NT2/D1 (cell line): ENCODE results near the gene MYO7A.

Source experiments
- DNase-seq: peaks from one replicate; pipeline ENCODE4 v3.0.0-alpha.2; 2011; ENCODE audit warnings: low read depth, low spot score
- H3K27me3 ChIP-seq: 2 replicates; pipeline ENCODE4 v1.6.0; 2011; ENCODE audit warnings: mild to moderate bottlenecking; ENCODE audit not compliant: insufficient read length, insufficient read depth
- H3K36me3 ChIP-seq: 2 replicates; pipeline ENCODE4 v1.6.1; 2011; ENCODE audit warnings: mild to moderate bottlenecking, low read length, mixed read lengths; ENCODE audit not compliant: insufficient read depth, insufficient read length
- H3K4me1 ChIP-seq: 2 replicates; pipeline ENCODE4 v1.5.1; 2011; ENCODE audit not compliant: insufficient read depth, insufficient read length
- H3K4me3 ChIP-seq: 2 replicates; pipeline ENCODE4 v1.5.1; 2011; ENCODE audit warnings: low read depth; ENCODE audit not compliant: insufficient read length
- H3K9ac ChIP-seq: 2 replicates; pipeline ENCODE4 v1.6.0; 2011; ENCODE audit warnings: low read depth; ENCODE audit not compliant: insufficient read length
- H3K9me3 ChIP-seq: 2 replicates; pipeline ENCODE4 v1.5.1; 2011; ENCODE audit warnings: mild to moderate bottlenecking, low read length; ENCODE audit not compliant: insufficient read depth
- SUZ12 ChIP-seq: IDR thresholded peaks from 2 replicates; pipeline ENCODE4 v1.6.1; 2011; ENCODE audit not compliant: insufficient read length, insufficient read depth; ENCODE audit errors: extremely low read depth
- YY1 ChIP-seq: IDR thresholded peaks from 2 replicates; pipeline ENCODE4 v1.6.1; 2011; ENCODE audit not compliant: insufficient read length, insufficient read depth
- ZNF274 ChIP-seq: IDR thresholded peaks from 2 replicates; pipeline ENCODE4 v1.6.1; 2011; ENCODE audit warnings: mild to moderate bottlenecking, low read depth, low read length

Gene MYO7A

GRCh38 chr11:77125695-77126094, 2.4 kb upstream of the MYO7A start:
- TF ChIP-seq ZNF274 (no peak), YY1 (no peak), SUZ12 (no peak)
- Histone ChIP-seq H3K9me3 (no peaks in the 10 kb centered on the region), H3K9ac (no peak overlapping the region), H3K4me3 (no peak overlapping the region), H3K27me3 (no peaks in the 10 kb centered on the region), H3K4me1 (peaks cover 11% of the 10 kb centered on the region), H3K36me3 (peaks cover 8% of the 10 kb centered on the region)
- no peak for DNase-seq

- H3K27me3 ChIP-seq, result no peaks in the 10 kb centered on the region
- no peak overlapping the region for H3K4me3 ChIP-seq
- H3K9me3 ChIP-seq, result no peaks in the 10 kb centered on the region
- H3K36me3 ChIP-seq, result peaks cover 5% of the 10 kb centered on the region
- DNase-seq, result no peak
- no peak for TF ChIP-seq YY1
- TF ChIP-seq SUZ12, result no peak
- no peak for TF ChIP-seq ZNF274
- peak overlapping the region; percentile 42 for H3K9ac ChIP-seq
- H3K4me1 ChIP-seq, result peaks cover 16% of the 10 kb centered on the region
These were observed 1.8 kb upstream of the MYO7A start for GRCh38 chr11:77126156-77126775.

DNA sequence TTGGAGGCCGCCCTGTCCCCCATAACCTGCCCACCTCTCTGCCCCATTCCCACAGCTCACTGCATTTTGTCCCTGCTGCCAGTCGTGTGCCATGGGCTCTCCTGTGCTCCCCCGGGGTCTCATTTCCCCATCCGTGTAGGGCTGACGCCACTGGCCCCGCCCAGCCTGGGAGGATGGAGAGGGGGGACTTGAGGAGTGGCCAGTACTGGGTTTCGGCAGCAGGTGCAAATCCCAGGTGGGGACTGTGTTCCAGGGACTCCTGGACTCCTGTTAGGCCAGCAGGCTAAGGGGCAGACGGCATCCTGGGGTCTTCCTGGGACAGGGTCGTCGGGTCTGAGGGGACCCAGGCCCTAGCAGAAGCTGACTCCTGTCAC, 1.2 kb upstream of the MYO7A start:
- Histone ChIP-seq H3K36me3 (peaks cover 5% of the 10 kb centered on the region), H3K4me3 (no peak overlapping the region), H3K27me3 (no peaks in the 10 kb centered on the region), H3K9ac (peak overlapping the region; percentile 42), H3K9me3 (no peaks in the 10 kb centered on the region), H3K4me1 (peaks cover 17% of the 10 kb centered on the region)
- no peak for DNase-seq
- TF ChIP-seq SUZ12, result no peak
- no peak for TF ChIP-seq YY1
- TF ChIP-seq ZNF274, result no peak

DNA sequence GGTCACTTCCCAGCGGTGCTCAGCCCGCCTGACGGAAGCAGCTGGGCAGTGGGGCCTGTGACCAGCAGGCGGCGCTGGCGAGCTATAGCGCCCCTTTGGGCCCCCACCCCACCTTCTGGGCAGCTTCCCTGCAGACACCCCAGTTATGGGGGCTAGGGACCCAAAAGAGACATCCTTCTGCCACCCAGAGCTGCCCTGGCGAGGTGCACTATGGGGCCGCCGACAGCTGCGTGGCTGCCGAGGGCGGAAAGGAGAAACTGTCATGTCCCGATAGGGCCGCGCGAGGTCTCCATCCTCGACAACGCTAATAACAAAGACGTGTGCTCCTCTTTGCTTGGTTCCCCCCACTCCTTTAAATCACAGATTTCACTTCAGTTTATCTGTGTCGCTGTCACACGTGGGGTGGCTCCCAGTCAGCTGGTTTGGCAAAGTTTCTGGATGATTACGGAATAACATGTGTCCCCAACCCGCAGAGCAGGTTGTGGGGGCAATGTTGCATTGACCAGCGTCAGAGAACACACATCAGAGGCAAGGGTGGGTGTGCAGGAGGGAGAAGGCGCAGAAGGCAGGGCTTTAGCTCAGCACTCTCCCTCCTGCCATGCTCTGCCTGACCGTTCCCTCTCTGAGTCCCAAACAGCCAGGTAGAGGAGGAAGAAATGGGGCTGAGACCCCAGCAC, 673 bp upstream of the MYO7A start:
- DNase-seq, result no peak
- Histone ChIP-seq H3K9ac (peak overlapping the region; percentile 53), H3K9me3 (no peaks in the 10 kb centered on the region), H3K27me3 (no peaks in the 10 kb centered on the region), H3K36me3 (peaks cover 5% of the 10 kb centered on the region), H3K4me1 (peaks cover 17% of the 10 kb centered on the region), H3K4me3 (no peak overlapping the region)
- TF ChIP-seq YY1, result no peak
- TF ChIP-seq ZNF274, result no peak
- no peak for TF ChIP-seq SUZ12

DNA sequence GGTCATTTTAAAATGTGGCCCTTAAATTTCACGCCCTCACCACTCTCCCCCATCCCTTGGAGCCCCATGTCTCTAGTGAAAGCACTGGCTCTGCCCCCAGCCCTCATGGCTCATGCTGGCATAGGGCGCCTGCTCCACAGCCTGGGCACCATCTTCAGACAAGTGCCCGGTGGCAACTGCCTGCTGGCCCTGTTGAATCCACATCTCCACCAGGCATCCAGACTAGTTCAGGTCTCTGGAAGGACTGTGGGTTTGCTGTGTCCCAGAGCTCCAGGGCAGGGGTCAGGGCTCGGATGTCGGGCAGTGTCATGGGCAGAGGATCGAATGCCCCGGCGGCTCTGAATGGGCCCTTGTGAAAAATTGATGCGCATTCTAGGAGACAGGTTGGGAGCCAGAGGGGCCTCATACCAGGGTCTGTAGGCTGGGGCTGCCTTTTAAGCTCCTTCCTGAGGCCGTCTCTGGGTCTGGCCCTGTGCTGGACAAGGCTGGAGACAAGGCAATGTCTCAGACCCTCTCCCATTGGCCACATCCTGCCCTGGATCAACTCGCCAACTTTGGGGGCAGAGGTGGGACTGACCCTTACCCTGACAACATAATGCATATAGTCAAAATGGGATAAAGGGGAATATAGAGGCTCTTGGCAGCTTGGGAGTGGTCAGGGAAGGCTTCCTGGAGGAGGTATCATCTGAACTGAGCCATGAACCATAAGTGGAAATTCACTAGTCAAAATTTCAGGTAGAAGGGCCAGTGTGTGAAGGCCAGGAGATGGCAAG, 1.2 kb downstream of the MYO7A start:
- no peak overlapping the region for H3K4me3 ChIP-seq
- peaks cover 17% of the 10 kb centered on the region for H3K4me1 ChIP-seq
- H3K27me3 ChIP-seq, result no peaks in the 10 kb centered on the region
- TF ChIP-seq YY1, result no peak
- no peak for TF ChIP-seq ZNF274
- no peak for TF ChIP-seq SUZ12
- no peaks in the 10 kb centered on the region for H3K36me3 ChIP-seq
- no peak overlapping the region for H3K9ac ChIP-seq
- H3K9me3 ChIP-seq, result no peaks in the 10 kb centered on the region
- no peak for DNase-seq

DNA sequence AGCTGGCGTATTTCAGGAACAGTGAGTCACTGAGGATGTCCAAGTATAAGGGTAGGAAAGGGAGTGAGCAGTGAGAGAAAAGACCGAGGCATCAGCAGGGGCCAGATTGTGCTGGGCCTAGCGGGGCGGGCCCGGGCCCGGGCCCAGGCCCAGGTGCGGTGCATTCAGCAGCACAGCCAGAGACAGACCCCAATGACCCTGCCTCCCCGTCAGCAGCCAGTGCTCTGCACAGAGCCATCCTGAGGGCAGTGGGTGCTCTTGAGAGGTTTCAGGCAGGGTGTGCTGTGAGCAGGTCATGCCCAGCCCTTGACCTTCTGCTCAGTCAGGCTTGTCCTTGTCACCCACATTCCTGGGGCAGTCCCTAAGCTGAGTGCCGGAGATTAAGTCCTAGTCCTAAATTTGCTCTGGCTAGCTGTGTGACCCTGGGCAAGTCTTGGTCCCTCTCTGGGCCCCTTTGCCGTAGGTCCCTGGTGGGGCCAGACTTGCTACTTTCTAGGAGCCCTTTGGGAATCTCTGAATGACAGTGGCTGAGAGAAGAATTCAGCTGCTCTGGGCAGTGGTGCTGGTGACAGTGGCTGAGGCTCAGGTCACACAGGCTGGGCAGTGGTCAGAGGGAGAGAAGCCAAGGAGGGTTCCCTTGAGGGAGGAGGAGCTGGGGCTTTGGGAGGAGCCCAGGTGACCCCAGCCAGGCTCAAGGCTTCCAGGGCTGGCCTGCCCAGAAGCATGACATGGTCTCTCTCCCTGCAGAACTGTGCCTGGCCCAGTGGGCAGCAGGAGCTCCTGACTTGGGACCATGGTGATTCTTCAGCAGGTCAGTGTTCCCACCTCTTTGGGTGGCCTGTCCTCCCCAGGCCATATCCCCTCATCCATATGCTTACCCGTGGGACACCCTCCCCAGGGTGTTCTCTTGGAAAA, 2.1 kb downstream of the MYO7A start:
- Histone ChIP-seq H3K9ac (no peak overlapping the region), H3K27me3 (no peaks in the 10 kb centered on the region), H3K4me1 (peaks cover 17% of the 10 kb centered on the region), H3K9me3 (no peaks in the 10 kb centered on the region), H3K4me3 (no peak overlapping the region), H3K36me3 (no peaks in the 10 kb centered on the region)
- DNase-seq, result no peak
- TF ChIP-seq SUZ12 (no peak), YY1 (no peak), ZNF274 (no peak)
